NB4 (cell line): ENCODE results near the gene FHIT.

Experiments
- POLR2A ChIP-seq: IDR thresholded peaks from 2 replicates; pipeline ENCODE4 v1.6.1; 2011; ENCODE audit warnings: mild to moderate bottlenecking; ENCODE audit not compliant: insufficient read length; ENCODE audit errors: extremely low read depth
- TF ChIP-seq, protein P1 (sequence below): IDR thresholded peaks from one replicate; pipeline ENCODE4 v1.5.1; 2012; ENCODE audit warnings: low read depth, low read length

DNA sequence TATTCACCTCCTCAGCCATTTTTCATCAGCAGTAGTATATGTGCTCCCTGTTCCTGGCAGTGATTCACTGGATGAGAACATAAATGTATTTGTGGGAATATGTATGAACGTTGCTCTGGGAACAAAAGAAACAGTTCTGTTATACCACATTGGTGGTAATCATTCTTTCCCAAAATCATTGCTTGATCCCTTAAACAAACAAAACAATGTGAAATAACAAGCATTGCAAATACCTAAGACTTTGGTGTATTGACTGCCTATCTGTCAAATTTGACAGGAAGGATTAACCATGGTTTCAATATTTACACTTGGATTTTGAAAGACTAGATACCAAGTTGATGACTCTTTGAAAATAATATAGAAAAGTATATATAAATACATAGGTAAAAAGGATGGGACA lies 284.1 kb downstream of the FHIT start:
- TF ChIP-seq, protein P1, sequence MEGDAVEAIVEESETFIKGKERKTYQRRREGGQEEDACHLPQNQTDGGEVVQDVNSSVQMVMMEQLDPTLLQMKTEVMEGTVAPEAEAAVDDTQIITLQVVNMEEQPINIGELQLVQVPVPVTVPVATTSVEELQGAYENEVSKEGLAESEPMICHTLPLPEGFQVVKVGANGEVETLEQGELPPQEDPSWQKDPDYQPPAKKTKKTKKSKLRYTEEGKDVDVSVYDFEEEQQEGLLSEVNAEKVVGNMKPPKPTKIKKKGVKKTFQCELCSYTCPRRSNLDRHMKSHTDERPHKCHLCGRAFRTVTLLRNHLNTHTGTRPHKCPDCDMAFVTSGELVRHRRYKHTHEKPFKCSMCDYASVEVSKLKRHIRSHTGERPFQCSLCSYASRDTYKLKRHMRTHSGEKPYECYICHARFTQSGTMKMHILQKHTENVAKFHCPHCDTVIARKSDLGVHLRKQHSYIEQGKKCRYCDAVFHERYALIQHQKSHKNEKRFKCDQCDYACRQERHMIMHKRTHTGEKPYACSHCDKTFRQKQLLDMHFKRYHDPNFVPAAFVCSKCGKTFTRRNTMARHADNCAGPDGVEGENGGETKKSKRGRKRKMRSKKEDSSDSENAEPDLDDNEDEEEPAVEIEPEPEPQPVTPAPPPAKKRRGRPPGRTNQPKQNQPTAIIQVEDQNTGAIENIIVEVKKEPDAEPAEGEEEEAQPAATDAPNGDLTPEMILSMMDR = no peak
- no peak for TF ChIP-seq POLR2A
